Hindlimb muscle (tissue), 1 donor: Measurements from ENCODE around the gene XRCC3. TPM values are rescaled to one million over a fixed set of nuclear protein-coding genes. Genes with fewer than 3 reads are reported as not detected.

Experiments used
- DNase-seq: peaks from one replicate; pipeline ENCODE4 v3.0.0-alpha.2; 2013
- polyA plus RNA-seq: library from polyadenylated mRNA; unstranded; fragments of 120-200 nt; gene quantifications from one replicate; pipeline ENCODE4 v1.2.1, GENCODE V29; 2013; ENCODE audit not compliant: insufficient read length

The XRCC3 gene
- polyA plus RNA-seq, 1 donor: 11.3 TPM

DNA sequence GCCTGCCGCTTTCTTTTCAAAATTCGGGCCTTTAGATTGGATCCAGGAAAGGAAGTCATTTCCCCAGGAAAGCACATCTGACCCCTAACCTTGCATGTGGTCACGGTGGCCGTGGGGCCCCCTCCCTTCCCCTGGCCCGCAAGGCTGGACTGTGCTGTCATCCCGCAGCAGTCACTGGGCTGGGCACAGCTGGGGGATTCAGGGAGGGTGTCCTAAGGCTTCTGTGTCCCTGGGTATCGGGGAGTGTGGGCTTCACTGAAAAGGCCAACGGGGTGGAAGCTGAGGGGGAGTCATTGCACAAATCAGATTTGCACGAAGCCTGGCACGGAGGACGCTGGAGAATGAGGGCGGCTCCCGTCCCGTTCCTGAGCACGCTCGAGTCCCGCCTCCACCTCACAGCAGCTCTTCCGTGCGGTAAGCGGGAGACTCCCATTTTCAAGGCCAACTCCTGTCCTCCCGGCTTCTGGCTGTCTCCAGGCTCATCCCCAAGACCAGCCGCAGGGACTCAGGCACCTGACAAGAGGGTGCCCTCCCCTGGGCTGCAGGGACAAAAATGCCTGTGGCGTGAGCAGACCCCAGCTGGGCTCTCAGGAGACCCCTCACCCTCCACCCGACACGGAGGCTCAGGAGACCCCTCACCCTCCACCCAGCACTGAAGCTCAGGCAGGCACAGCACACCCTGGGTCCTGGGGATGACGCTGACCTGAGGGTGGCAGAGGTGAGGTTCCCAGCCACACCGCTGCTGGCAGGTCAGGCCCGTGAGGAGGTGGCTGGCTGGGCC lies 9.6 kb downstream of the XRCC3 start:
- DNase-seq: no peak

DNA sequence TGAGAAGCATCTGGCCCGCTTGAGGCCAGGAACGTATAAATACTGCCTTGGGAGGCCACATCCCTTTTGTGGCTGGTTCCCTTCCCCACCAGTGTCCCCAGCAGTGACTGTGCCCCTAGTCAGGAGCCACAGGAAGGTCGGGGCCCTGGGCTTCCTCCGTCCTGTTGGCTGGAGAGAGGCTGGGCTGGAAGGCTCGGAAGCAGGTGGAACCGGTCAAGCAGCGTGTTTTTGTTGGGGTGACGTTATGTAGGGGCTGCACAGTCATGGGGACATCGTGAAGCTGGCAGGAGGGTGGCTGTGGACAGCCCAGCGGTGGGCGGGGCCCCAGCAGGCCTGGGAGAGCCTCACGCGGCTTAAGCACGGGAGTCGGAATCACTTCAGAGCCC lies 10.1 kb downstream of the XRCC3 start:
- no peak for DNase-seq

DNA sequence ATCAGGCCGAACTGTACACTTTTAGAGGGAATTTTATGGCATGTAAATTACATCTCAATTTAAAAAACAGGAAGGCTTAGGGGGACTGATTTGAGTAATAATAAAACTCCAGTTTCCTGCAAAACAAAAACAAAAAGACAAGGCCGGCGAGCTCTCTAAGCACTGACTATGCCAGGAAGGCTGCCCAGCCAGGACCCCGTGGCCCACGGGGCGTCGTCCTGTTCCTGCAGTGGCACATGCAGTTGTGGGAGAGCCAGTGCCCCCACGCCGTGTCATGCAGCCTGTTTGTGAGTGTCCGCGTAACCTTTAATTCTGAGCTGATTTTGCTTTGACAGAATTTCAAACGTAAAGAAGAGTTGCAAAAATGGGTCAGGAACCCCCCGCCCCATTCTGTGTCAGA lies 10.5 kb downstream of the XRCC3 start:
- no peak for DNase-seq

DNA sequence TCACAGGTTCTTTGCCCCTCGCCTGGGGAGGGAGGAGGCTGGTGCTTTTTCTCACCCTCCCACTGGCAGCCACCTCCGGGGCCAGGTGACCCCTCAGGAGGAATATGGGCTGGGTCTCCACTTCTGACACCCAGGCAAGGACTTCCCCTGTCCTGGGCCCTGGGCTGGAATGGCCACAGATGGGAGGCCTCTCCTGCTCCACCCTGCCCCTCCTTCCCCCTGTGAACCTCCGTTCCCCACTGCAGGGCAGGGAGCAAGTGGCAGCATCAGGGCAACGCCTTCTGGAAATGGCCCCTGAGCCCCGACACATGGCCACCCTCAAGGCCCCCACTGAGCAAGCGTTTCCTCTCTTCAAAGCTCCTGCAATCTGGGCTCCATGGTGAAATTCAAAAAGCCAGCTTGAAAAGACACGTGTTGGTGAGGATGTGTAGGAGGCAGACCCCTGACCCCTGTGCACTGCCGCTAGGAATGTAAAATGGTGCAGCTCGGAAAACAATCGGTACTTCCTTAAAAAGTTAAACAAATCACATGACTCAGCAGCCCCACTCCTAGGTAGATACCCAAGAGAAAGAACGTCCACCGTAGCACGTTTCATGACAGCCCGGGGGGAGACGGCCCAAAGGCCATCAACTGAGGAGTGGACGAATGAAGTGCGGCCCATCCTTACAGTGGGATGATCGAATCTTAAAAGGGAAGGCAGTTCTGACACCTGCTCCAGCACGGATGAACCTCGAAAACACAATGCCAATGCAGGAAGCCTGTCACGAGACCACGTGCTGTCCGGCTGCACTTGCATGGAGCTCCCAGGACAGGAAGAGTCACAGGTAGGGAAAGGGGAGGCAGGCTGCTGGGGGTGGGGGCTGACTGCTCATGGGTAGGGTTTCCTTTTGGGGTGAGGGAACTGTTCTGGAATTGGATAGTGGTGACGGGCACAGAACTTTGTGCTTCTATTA lies 11.5 kb downstream of the XRCC3 start:
- DNase-seq: no peak

DNA sequence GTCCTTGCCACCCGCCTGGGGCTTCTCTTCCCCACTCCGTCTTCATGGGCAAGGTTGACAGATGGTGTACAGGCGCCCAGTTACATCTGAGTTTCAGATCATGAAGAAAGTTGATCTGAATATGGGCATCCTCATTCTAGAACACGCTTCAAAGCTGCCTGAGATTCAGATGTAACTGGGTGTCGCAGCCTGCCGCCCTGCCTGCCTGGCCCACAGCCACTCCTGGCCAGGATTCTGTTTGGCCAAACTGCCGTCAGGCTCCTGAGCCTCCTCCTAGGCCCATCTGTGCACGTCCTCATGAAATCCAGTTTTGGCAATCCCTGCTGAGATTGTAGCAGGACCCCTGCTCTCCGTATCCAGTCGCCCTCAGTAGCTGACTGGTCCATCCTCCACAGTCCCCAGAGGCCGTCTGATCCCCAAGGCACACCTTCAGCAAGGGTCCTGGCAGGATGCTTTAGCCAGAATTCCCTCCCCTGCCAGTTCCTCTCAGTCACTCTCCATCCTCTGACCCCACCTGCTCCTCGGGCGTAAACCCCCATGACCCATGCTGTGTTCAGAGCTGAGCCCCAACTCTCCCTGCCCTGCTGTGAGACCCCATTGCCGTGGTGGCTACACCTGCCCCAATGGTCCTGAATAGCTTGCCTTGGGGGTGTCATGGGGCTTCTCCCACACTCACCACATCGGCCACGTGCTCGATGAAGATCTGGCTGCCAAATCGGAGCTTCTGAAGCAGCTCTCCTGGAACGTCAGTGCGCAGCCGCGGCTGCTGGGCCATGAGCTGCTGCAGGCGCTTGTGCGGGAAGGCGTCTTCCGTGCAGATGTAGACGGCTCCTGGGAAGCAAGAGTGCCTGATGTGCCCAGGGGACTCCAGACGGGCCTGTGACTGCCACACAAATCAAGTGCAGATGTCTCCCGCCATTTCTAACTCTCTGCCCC lies 12.5 kb downstream of the XRCC3 start:
- no peak for DNase-seq

DNA sequence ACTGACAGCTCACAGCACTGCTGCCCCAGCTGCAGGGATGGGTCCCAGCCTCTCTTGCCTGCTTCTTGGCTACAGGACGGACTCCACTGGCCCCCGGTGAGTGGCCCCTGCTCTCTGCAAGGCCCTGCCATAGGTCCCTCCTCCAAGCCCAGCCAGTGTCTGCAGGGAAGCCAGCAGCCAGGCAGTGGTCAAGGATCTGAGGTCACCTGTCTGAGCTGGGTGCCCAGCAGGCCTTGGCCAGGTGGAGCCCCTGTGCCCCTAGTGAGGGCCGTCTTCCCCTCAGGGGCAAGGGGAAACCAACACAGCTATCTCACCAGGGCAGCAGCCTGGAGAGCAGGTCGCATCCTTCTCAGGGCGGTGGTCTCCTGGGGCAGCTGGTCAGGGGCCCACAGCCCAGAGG lies 13.2 kb downstream of the XRCC3 start:
- DNase-seq: no peak

DNA sequence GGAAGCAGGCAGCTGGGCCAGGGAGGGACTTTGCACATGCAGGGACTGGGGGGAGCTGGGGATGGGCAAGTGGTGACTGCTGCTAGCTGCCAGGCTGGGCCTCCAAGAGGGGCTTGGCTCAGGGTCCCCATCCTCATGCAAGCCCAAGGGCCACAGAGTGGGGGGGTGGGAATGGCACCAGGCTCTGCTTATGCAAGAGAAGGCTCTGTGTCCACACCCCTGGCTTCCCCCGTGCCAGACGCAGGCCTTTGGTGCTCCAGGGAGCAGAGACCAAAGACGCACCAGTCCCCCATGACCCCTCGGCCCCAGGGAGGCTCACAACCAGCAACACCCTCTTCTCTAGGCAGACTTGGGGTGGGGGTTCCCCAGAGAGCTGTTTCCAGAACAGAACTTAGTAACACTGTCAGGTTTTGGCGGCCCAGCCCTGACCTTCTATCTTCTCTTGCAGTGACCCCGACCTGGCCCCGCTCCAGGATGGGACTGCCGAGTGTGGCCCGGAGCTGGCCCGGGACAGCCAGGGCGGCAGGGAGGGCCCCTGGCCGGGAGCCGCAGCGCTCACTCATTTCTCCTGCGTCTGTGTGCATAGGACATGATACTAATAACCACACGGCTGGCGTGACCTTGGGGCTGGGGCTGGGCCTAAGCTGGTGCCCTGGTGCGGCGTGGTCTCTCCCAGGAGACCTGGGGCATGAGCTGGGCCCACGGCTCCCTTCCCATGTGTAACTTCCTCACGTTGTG lies 14.3 kb downstream of the XRCC3 start:
- no peak for DNase-seq

DNA sequence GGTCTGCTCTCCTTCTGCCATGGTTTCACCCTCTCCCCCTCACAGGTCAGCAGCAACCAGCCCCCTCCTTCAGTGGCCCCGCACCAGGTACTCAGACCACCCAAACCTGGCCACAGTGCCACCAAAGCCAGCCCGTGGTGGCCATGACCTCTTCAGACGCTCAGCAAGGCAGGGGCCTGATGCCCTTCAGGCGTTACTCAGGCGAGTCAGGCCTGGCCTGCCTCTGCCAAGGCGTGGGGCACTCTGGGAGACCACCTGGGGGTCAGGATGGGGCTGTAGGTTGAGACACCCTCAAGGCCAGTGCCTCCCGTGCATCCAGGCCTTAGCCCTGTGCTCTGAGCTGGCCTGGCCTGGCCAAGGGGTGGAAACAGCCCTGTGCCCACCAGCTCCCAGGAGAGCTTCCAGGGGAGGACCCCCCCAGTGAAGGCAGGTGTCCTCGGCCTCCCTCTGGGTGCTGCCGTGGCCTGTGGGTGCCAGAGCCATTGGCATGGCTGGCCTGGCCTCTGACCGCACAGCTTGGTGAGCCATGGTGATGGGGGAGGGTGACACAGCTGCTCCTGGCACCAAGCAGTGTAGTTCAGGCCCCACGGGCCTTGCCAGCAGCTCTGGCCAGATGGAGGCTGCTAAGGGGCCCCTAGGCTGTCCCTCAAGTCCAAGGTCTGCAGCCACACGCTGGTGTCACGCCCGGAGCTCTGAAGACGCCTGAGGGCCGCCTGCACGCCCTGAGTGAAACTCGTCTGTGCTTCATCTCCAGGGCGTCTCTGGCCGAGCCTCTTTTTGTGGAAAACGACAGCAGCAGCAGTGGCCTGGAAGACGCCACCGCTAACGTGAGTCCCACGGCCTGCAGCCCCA lies 15.1 kb downstream of the XRCC3 start:
- no peak for DNase-seq

DNA sequence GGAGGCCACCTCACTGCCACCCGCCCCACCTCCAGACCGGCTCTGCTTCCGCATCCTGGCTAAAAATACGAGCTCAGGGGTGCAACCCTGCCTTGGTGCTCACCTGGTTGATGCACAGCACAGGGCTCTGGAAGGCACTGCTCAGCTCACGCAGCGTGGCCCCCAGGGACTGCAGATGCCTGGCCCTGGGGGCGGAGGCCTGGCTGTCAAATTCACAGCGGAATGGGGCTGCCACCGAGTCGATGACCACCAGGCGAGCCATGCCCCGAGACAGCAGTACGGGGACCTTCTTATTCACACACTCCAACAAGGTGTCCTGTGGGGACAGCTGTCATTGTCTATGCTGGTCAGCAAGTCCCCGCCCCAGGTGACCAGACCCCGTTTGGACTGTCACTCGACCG lies 16.0 kb downstream of the XRCC3 start:
- no peak for DNase-seq

DNA sequence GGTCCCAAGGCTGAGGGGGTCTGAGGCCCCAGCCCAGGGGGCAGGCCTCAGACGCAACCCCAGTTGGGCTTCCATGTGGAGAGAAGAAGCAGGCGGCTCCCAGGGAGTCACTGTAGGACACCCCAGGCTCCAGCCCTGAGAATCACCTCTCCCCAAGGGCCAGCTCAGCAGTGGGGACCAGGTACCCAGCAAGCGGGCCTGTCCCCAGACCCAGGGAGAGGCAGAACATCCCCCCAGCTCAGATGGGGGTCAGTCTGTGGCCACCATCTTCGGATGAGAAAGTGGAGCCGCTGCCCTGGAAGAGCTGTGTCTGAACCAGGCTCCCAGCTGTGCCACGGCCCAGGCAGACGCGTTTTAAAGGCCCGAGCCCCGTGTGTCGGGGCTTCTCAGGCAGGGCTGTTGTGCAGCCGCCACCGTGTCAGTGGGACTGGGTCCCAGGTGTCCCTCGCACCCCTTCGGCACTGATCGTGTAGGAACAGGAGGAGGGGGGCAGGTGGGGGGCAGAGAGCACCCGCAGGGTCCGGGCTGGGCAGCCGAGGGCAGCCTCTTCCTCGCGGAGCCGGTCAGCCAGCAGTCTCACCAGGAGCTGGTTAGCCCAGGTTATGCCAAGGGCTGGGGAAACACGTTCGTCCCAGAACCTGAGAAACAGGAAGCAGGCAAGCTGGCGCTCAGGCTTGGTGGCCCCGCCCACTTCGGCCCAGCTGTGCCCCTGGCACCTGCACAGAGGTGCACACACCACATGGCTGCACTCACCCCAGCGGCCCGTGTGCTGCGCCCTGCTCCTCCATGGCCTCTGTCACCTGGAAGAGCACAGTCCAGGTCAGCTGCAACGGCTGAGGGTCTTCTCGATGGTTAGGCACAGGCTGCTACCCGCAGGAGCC lies 16.6 kb downstream of the XRCC3 start:
- DNase-seq: no peak

DNA sequence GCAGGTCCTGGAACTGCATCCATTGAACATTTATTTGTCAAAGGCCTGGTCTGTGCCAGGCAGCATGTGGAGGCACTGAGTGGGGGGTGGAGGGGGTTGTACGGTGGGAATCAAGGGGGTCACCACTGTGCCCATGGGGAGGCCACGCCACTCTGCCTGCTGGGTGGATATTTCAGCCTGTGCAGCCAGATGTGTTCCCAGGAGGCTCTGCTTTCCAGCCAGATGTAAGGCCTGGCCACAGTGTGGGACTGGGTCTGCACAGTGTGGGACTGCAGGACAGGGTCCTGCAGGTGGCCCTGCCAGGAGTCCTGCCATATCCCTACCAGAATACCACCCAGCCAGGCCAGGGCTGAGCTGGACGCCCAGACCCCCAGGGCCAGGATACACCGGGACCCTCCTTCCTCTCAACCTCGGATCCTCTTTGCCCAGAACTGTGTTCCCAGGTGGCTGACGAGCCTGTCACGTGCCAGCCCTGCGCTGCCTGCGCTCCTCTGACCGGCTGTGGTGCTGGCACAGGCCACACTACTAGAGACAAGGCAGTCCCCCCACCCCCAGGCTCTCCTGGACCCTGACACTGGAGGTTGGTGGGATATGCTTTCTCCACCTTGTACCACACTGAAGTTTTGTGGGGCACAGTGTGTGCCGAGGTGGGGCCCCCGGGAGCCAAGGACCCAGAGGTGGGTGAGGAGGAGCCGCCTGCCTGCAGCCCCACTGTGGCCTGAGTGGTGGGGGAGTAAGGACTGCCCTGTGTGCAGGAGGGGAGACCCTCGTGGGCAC lies 17.5 kb downstream of the XRCC3 start:
- DNase-seq: no peak

DNA sequence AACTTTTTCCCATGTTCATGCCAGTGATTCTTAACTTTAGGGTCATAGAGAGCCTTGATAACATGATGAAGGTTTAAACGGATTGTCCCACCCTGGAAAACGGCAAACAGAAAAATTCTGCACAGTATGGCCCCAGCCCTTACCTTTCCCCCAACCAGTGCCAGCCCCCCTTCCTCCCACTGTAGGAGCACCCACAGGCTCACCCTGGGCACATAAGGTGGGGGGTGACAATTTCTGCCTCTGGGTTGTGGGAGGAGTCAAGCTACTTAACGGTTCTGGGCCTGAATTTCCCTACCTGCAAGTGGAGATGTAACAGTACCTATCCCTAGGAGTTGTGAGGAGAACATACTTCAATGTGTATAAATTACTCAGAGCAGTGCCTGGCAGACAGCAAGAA lies 18.0 kb downstream of the XRCC3 start:
- no peak for DNase-seq

DNA sequence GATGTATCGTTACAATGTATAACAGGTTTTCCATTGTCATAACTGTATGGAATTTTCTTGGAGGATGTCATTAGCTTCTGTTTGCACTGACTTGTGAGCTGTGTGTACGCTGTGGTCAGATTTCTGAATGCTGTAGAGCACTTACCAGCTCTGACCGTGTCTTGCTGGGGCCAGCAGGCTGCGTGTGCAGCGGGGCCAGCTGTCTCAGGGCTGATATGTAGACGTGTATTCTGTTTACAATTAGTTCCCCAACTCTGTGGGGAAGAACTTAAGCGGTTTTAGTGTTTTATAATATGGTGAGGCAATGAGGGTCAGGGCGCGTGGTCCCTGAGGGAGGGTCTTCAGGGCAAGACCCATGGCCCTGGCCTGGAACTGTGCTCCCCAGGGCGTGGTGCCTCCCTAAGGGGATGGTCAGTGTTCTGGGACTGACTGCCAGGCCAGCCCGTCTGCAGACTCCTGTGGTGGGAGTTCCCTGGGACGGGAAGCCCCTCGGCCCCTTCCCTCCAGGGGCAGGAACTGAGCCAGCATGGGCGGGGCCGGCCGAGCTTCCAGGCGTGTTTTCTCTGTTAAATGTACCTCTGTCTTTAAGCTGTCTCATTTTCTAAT lies 18.7 kb downstream of the XRCC3 start:
- peak; percentile 71 for DNase-seq

DNA sequence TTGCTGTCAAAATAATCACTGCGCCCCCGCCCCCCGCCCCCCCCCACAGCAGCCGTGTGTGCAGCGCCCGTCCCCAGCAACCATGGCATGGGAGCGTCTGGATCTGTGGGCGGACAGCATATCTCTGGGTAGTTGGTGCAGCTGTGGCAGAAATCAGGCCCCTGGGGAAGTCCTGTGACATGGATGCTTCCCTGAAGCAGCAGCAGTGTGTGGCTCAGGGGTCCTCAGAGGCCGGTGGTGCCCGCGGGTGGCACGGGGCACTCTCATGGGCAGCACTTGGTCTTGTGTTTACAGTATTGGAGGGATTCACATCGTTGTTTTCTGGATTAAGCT lies 19.2 kb downstream of the XRCC3 start:
- DNase-seq: no peak

DNA sequence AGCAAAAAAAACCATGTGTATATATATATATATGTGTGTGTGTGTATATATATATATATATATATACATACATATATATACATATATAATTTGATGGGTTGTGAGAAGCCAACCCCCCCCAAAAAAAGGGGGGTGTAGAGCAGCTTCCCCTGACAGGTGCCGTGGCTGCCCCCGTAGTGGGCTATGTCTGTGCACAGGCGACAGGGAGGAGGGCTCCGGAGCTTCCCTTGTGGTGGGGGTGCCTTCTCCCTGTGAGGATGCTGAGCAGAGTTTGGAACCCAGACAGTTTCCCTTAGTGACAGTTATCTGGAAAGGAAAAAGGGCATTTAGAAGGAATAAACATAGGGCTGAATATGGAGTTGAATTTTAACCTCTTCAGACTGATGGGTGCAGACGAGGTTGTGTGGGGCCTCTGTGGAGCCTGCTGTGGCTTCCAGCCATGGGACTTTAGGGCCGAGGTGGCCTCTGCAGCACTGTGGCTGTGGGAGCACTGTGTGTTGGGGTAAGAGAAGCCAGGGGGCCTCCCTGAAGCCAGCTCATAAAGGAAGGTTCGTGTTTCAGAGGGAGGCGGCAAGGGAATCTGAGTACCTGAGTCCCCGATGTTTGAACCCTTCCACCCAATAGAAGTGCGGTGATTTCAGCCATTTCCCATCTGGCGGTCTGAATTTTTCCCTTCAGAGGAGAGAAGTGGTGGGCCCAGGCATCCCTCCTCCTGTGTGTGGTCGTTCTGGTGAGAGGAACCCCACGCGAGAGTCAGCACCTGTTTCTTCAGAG lies 19.8 kb downstream of the XRCC3 start:
- no peak for DNase-seq

DNA sequence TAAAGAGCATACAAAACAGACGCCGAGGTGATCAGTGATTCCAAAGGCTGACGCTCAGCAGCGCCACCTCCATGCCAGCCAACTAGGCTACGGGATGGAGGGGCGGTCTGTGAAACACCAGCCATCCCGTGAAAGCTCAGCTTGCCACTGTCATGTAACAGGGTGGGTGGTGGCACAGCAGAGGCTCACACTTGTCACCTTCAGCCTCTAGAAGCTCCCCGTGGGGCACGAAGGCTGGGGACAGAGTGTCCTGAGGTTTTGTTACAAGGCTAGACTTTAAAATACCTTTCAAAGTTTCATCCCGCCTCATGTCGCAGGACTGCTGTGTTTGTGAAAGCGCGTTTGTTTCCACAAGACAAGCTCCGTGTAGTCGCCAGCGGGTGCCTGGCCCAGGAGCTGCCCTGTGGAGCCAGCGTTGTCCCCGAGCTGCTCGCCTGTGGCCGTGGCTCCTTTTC lies 20.7 kb downstream of the XRCC3 start:
- no peak for DNase-seq

DNA sequence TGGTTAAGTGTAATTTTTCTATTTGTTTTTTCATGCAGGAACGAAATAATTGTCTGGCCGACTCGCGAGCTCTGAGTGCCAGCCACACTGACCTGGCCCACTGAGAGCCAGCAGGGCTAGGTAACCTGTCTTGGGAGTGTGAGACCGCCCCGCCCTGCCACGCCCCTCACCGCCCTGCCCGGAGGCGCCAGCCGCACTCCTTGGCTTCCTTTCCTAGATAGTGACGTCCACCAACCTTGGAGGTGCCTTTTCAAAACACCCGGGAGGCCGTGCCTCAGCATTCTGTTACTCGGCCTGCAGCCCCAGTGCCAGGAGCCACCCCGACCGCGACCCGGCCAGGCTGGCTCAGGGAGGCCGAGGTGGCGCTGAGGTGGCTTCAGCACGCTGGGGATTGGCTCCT lies 21.7 kb downstream of the XRCC3 start:
- DNase-seq: no peak

DNA sequence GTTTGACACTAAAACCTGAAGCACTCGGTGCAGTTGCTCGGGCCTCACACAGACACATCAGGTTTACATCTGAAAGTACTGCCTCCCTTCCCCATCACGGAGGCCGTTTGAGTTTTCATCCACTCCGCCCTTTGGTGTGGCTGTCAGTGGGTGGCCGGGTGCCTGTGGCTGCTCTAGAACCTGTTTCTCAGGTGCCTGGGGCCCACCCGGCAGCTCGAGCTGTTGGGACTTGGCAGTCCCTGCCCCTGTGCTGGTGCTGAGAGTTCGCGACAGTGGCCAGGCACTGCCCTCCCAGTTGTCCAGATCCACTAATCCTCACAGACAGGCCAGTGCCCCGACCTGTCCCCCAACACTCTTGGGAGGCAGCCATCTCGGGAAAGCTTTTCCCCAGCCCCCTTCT lies 22.4 kb downstream of the XRCC3 start:
- DNase-seq: no peak
